HepG2 (cell line): ENCODE data around the gene LCAT. TPM values are rescaled to one million over a fixed set of nuclear protein-coding genes. Genes with fewer than 3 reads are reported as not detected.
A peak's percentile ranks its signal among the peaks of the same experiment; 100 is the strongest.

Experiments used
- ARHGAP35 ChIP-seq: sonication (generic); formaldehyde crosslinking; IDR thresholded peaks from 2 replicates; pipeline ENCODE4 v1.9.0; 2022; ENCODE audit warnings: mild to moderate bottlenecking, inconsistent platforms, moderate library complexity, missing genetic modification reagents, borderline replicate concordance
- DMAP1 ChIP-seq: IDR thresholded peaks from 2 replicates; pipeline ENCODE4 v1.6.1; 2016
- FOXM1 ChIP-seq: sonication (generic); formaldehyde crosslinking; IDR thresholded peaks from 2 replicates; pipeline ENCODE4 v1.5.0; 2020; ENCODE audit warnings: missing genetic modification reagents
- IRX3 ChIP-seq: sonication (generic); formaldehyde crosslinking; IDR thresholded peaks from 2 replicates; pipeline ENCODE4 v1.8.1; 2023; ENCODE audit warnings: mild to moderate bottlenecking, low read depth, missing genetic modification reagents, borderline replicate concordance
- KDM3A ChIP-seq: IDR thresholded peaks from 2 replicates; pipeline ENCODE4 v1.6.1; 2018; ENCODE audit warnings: low read depth, missing compliant biosample characterization
- KDM6A ChIP-seq: IDR thresholded peaks from 2 replicates; pipeline ENCODE4 v1.6.1; 2016; ENCODE audit warnings: low read depth
- MXD1 ChIP-seq: sonication (generic); formaldehyde crosslinking; IDR thresholded peaks from 2 replicates; pipeline ENCODE4 v1.4.0; 2020; ENCODE audit warnings: mild to moderate bottlenecking, missing genetic modification reagents
- NCOR1 ChIP-seq: fragments of 200-600 bp; sonication (generic); IDR thresholded peaks from 2 replicates; pipeline ENCODE4 v1.7.0; 2017; ENCODE audit warnings: antibody characterized with exemption, low read length, borderline replicate concordance
- NR0B2 ChIP-seq: sonication (generic); formaldehyde crosslinking; IDR thresholded peaks from 2 replicates; pipeline ENCODE4 v1.4.0; 2020; ENCODE audit warnings: mild to moderate bottlenecking, missing genetic modification reagents
- PAX8 ChIP-seq: sonication (generic); formaldehyde crosslinking; IDR thresholded peaks from 2 replicates; pipeline ENCODE4 v1.8.0; 2022; ENCODE audit warnings: mild to moderate bottlenecking, missing genetic modification reagents, borderline replicate concordance
- POLR2A ChIP-seq, 2 experiments: IDR thresholded peaks; 2 replicates each; pipeline ENCODE4 v1.6.1; 2011; ENCODE audit warnings: low read depth in 2 of 2, low read length in 2 of 2, mild to moderate bottlenecking in 1 of 2, moderate library complexity in 1 of 2; ENCODE audit not compliant: insufficient read depth in 1 of 2
- PTBP1 ChIP-seq: fragments of 200-400 bp; formaldehyde crosslinking; IDR thresholded peaks from 2 replicates; pipeline ENCODE4 v1.6.1; 2018; ENCODE audit warnings: low read length, low read depth; ENCODE audit not compliant: poor library complexity, severe bottlenecking
- RXRB ChIP-seq: IDR thresholded peaks from 2 replicates; pipeline ENCODE4 v1.6.1; 2016; ENCODE audit warnings: borderline replicate concordance, missing genetic modification reagents, missing compliant biosample characterization
- TBP ChIP-seq: sonication (generic); formaldehyde crosslinking; IDR thresholded peaks from 2 replicates; pipeline ENCODE4 v1.5.0; 2020; ENCODE audit warnings: missing genetic modification reagents
- TIGD3 ChIP-seq: sonication (generic); formaldehyde crosslinking; IDR thresholded peaks from 2 replicates; pipeline ENCODE4 v1.5.1; 2020; ENCODE audit warnings: mild to moderate bottlenecking, missing genetic modification reagents, borderline replicate concordance
- WIZ ChIP-seq: sonication (generic); formaldehyde crosslinking; IDR thresholded peaks from 2 replicates; pipeline ENCODE4 v1.5.1; 2020; ENCODE audit warnings: mild to moderate bottlenecking, missing genetic modification reagents
- ZBTB42 ChIP-seq: sonication (generic); formaldehyde crosslinking; IDR thresholded peaks from 2 replicates; pipeline ENCODE4 v1.5.0; 2020; ENCODE audit warnings: mild to moderate bottlenecking, missing genetic modification reagents
- ZBTB43 ChIP-seq: sonication (generic); formaldehyde crosslinking; conservative IDR thresholded peaks from 2 replicates; pipeline ENCODE4 v1.4.0; 2020; ENCODE audit warnings: missing genetic modification reagents
- ZBTB7A ChIP-seq: sonication (generic); formaldehyde crosslinking; IDR thresholded peaks from 2 replicates; pipeline ENCODE4 v1.8.0; 2022; ENCODE audit warnings: mild to moderate bottlenecking, missing genetic modification reagents
- ZFP1 ChIP-seq: IDR thresholded peaks from 2 replicates; pipeline ENCODE4 v1.6.1; 2016
- ZNF235 ChIP-seq: sonication (generic); formaldehyde crosslinking; IDR thresholded peaks from 2 replicates; pipeline ENCODE4 v1.8.1; 2023; ENCODE audit warnings: mild to moderate bottlenecking, missing genetic modification reagents, borderline replicate concordance
- ZNF281 ChIP-seq: sonication (generic); formaldehyde crosslinking; IDR thresholded peaks from 2 replicates; pipeline ENCODE4 v1.4.0; 2020; ENCODE audit warnings: missing genetic modification reagents, borderline replicate concordance
- ZNF629 ChIP-seq: sonication (generic); formaldehyde crosslinking; conservative IDR thresholded peaks from 2 replicates; pipeline ENCODE4 v1.5.0; 2020; ENCODE audit warnings: missing genetic modification reagents
- ZNF713 ChIP-seq: sonication (generic); formaldehyde crosslinking; IDR thresholded peaks from 2 replicates; pipeline ENCODE4 v1.4.0; 2020; ENCODE audit warnings: mild to moderate bottlenecking, missing genetic modification reagents
- polyA plus RNA-seq, 8 experiments: library from polyadenylated mRNA; depleted of rRNA in 3 of 8; stranded (reverse) in 7 of 8; unstranded in 1 of 8; fragments of >200 nt; fragmentation: Illumina TruSeq in 4 of 8; extraction: Trizol in 4 of 8; gene quantifications; 2 replicates each; pipeline versions ENCODE4 v1.2.1 to v1.2.3, GENCODE V29; 2011 to 2016; ENCODE audit warnings: low read depth in 4 of 8, missing spikeins in 1 of 8, mixed read lengths in 1 of 8; ENCODE audit not compliant: insufficient read depth in 1 of 8
- total RNA-seq, 5 experiments: library from RNA; depleted of rRNA; stranded (reverse); fragments of >200 nt; fragmentation: Illumina TruSeq; extraction: Trizol; gene quantifications; 2 replicates each; pipeline ENCODE4 v1.2.3, GENCODE V29; 2016; ENCODE audit warnings: low read depth in 1 of 5

Gene LCAT
- total and polyA plus RNA-seq, 2 of the 13 experiments (the other 11 are each of a cell fraction or from before 2014, with no cell fraction given): 36.1 to 38.9 TPM

GRCh38 chr16:67935402-67936123 lies 8.4 kb downstream of the LCAT start (continued):
- TF ChIP-seq NCOR1 (peak; percentile 30; the same call in 1 of the 2 replicates), TIGD3 (CRISPR knock-in tag) (peak; percentile 57; the same call in 1 of the 2 replicates), FOXM1 (peak; percentile 76; the same call in 1 of the 2 replicates), MXD1 (peak; percentile 100), KDM6A (CRISPR knock-in tag) (0 out of 2 replicates have a peak, but pooled peaks have one; percentile 12), ZBTB43 (peak; percentile 55), DMAP1 (peak; percentile 71; the same call in 1 of the 2 replicates), PAX8 (CRISPR knock-in tag) (peak; percentile 85; the same call in 1 of the 2 replicates), NR0B2 (CRISPR knock-in tag) (peak; percentile 96), ZFP1 (CRISPR knock-in tag) (peak; percentile 83; the same call in 1 of the 2 replicates), ZNF235 (peak; percentile 49; the same call in 1 of the 2 replicates), ZNF281 (peak; percentile 84; the same call in 1 of the 2 replicates), PTBP1 (no peak), POLR2A (IDR thresholded peaks at IDR 0.05; ENCODE audit: insufficient read depth in 1 of 2, low read depth in 2 of 2, low read length in 2 of 2) (peak in 1 of 2 experiments; percentile 79; a peak in 2 of 4 replicates), WIZ (no peak), ZBTB42 (CRISPR knock-in tag) (peak; percentile 26; the same call in 1 of the 2 replicates), TBP (CRISPR knock-in tag) (peak; percentile 99; the same call in 1 of the 2 replicates), ZBTB7A (CRISPR knock-in tag) (0 out of 2 replicates have a peak, but pooled peaks have one; percentile 64), KDM3A (CRISPR knock-in tag) (peak; percentile 76), ZNF629 (CRISPR knock-in tag) (0 out of 2 replicates have a peak, but pooled peaks have one; percentile 29), ZNF713 (CRISPR knock-in tag) (no peak), IRX3 (CRISPR knock-in tag) (peak; percentile 86), ARHGAP35 (CRISPR knock-in tag) (peak; percentile 76), RXRB (CRISPR knock-in tag) (peak; percentile 65)
